Left renal pelvis (tissue), 4 donors: Measurements from ENCODE around the gene PRIMA1. TPM values are rescaled to one million over a fixed set of nuclear protein-coding genes. Genes with fewer than 3 reads are reported as not detected.

Source experiments
- DNase-seq, 4 donors: peaks; one replicate each; pipeline ENCODE4 v3.0.0-alpha.2; 2013; ENCODE audit warnings: low read depth in 4 of 4, low spot score in 3 of 4
- polyA plus RNA-seq, 4 donors: library from polyadenylated mRNA; unstranded; fragments of 120-200 nt; gene quantifications; one replicate each; pipeline ENCODE4 v1.2.1, GENCODE V29; 2013; ENCODE audit not compliant: insufficient read length in 4 of 4

The PRIMA1 gene
- polyA plus RNA-seq, 4 donors = 1.1 to 5.0 (median 1.9) TPM

DNA sequence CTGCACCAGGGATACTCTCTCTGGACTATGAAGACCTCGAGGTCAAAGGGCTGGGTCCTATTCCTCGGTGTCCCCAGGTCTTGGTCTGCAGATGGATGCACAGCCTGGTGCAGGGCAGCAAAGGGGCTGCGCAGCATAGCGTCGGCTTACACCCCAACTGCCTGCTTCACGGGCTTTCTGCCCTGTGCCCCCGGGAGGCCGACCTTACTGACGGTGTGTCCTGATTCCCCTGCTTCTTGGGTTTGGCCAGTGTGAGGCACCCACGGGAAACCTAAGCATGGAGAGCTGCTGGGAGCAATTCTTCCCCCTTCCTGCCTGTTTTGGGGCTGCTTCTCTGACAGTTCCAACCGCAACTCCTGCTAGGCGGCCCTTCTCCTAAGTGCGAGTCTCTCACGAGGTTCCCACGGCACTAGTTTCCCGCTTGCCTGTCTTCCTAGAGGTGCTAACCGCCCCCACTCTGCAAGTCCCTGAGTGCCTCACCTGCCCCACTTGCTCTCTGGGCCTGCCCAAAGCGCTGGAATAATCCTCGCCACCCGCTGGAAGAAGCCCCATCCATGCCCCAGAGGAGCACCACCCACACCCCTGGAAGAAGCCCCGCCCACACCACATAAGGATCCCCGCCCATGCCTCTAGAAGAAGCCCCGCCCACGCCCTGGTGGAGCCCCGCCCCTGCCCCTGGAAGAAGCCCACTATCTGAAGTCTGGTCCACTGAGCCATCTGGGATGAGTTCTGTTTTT lies 54.0 kb downstream of the PRIMA1 start:
- DNase-seq = no peak

GRCh38 chr14:93733631-93734030 lies 54.7 kb downstream of the PRIMA1 start:
- DNase-seq = no peak

DNA sequence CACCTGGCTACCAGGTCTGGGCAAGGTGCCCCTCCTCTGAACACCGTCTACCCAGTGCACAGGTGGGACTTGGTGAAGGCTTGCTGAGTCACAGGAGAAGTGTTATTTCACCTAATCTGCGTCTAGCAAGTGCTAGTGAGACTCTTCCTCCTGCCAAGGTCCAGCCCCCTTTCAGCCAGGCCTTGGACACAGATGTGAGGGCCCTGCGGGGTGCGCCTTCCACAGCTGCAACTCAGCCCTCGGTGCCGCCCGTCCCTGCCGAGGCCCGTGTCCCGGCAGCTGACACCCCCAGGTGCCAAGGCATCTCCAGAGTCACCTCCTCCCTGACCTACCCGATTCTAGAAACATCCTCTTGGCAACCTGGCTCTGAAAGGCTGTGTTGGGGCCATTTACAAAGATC lies 55.1 kb downstream of the PRIMA1 start:
- no peak for DNase-seq

DNA sequence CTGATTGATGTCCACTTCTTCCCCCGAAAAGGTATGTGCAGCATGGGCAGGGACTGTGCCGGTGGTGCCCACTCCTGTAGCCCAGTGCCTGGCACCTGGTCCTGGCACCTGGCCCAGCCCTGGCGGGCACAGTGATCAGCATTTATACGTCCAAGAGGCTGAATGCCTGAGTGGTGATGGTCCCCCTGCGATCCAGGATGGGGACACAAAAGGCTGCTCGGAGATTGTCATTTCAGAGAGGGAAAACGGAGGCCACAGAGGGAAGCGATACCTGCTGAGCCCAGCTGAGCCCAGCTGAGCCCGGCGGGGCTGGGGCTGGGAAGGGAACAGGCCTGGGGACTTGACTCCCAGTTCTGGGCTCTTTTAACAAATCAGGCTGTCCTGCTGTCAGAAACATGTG lies 55.8 kb downstream of the PRIMA1 start:
- no peak for DNase-seq

DNA sequence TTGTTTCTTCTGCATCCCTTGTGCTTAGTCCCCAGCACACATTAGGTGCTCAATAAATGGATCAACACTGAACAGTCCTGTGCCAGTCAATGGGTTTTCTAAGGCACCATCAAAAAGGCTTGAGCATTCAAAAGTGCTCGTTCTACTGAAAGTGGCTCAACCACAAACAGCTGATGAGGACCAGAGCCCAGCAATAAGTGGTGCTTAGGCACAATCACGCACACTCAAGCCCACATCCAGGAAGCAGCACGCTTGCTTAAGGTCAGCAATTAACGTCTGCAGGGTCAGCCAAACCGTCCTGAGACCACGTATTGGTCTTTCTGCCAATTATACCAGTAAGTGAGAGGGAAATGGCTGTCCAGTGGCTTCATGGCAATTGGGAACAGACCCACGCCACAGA lies 56.5 kb downstream of the PRIMA1 start:
- no peak for DNase-seq

DNA sequence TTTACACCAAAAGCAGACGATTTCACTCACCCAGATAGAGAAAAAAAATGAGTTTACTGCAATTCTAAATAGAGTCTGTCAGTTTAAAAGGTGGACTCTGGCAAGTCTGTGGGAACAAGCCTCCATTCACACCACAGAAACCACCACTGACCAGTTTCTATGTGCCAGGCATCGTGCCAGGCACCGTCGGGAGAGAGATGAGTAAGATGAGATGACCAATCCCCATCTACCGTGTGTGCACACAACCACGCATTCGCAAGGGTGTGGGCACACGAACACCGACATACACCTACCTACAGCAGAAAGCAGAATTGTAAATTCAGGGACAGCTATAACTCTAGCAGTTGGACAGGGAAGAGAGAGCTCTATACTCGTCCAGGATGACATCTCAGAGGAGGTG lies 58.3 kb downstream of the PRIMA1 start:
- DNase-seq = no peak

DNA sequence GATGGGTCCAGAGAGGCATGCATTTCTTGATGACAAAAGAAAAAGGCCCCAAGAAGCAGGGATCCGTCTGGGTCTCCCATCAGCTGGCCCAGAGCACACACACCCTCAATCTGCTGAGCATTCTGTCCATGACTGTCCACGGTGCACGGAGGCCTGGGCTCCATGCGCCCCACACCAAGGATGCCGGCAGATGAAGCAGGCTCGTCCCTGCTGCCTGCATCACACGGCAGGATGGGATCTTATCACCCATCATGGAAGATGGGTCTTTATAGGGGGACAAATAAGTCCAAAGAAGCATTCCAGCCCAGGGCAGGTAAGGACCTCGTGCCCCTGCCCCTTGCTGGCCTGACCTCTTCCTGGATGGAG lies 59.7 kb downstream of the PRIMA1 start:
- DNase-seq = no peak

DNA sequence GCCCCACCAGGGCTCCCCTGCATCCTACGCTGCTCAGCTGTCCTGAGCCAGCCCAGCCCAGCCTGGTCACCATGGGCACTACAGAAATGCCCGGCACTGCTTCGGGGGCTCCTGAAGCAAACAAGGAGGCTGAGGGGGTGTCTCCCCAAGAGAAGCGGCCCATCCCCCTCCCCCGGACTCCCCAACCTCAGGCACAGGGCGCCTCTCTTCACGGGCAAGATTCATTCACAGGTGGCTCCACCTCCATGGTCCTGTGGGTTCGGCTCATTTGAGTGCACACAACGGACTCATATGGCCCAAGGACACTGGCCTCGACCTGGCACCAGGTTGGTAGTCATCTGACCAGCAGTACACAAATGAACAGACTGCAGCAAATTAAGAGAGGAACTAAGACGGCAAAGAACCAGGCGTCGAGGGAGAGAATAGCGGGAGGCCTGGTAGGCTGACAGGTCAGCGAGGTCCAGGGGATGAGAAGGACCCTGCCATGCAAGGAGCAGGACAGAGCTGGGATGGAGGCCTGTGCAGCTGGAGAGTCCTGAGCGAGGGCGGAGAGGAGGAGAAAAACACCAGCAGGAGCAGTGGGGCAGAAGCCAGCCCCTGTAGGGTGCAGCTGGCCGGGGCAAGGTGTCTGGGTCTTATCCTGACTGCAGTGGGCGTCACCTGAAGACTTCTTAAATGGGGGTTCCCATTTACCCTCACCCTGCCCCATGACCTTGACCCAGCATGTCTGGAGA lies 60.2 kb downstream of the PRIMA1 start:
- no peak for DNase-seq

GRCh38 chr14:93727039-93727740 lies 61.1 kb downstream of the PRIMA1 start:
- DNase-seq = no peak

GRCh38 chr14:93725993-93726392 lies 62.3 kb downstream of the PRIMA1 start:
- no peak for DNase-seq

GRCh38 chr14:93725002-93725582 lies 63.2 kb downstream of the PRIMA1 start:
- no peak for DNase-seq

DNA sequence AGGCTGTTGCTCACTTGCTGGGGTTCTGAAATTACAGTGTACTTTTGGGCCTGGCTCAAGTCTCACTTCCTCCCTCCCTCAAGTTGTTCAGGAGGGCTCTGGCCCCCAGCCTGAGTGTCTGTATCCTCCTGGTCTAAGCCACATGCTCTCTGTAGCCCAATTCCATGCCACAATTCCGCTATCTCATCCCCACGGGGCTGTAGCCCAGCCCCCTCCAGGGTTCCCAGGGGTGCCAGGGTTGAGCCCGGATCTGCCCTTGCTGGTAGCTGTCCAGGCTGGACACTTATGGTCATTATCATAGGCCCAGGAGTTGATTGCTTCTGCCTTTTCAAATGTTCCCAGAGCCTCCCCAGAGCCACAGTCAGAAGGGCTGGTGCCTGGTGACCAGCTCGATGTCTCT lies 65.3 kb downstream of the PRIMA1 start:
- no peak for DNase-seq

DNA sequence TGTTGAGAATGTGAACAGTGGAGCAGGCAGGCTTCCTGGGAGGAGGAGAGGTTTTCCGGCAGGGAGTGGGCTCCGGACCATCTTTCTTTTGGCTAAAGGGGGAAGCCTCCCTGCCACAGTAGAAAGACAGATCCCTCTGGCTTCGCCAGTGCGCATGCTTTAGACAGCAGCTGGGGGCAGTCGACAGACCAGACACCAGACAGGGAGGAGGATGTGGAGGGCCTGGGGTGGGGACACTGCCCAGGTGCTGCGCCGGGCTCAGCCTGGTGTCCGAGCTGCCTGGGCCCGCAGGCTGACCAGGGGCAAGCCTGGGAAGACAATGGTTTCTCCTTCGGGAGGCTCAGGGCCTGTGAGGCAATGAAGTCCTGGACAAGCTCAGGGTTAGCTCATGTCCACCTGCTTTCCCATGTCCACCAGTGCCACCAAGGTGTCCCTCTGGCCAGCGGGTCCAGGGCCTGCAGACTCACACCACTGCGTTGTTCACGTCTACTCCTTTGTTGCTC lies 67.3 kb downstream of the PRIMA1 start:
- DNase-seq = no peak

GRCh38 chr14:93720076-93720815 lies 68.0 kb downstream of the PRIMA1 start:
- no peak for DNase-seq

DNA sequence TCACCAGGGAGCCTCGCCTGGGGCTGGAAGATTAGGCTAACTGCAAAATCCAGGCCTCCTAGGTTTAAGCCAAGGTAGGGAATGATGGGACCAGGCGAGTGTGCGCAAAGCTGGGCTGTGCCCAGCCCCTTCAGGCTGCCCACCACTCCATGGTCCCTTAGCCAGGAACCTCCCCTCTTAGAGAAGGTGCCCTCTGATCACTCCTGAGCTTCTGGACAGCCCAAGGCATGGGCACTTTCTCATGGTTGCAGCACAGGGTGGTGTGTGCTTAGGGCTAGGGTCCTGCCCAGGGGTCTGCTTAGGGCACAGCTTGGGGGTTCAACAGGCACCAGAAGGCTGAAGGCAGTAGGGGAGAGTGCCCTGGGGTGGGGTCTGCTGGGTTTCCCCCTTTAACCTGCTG lies 69.0 kb downstream of the PRIMA1 start:
- DNase-seq = no peak

DNA sequence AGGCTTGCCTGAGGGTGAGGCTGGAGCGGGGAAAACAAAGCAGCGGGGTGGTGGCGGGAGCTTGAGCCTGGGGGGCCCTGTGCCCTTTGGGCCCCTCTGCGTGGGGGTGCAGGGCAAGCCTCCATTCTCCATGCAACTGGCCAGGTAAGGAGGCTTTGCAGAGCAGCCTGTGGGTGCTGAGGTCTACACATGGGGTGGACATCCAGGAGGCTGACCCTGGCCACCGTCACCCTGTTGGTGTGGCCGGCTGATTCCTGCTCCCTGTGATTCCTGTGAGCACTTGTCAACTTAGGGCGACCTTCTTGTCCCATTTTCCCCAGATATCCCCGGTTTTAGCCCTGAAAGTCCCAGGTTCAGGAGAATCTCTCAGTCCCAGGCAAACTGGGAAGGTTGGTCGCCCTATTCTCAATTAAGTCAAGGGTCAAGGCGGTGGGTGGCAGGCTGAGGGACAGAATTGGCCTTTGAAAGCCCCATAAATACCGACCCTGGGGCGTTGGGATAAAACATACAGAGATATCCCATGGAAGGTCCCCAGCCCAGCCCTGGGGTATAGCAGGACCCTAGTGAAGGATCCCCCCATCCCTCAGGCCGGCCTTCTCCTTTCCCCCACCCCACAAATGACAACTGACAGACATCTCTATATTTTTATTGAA lies 70.5 kb downstream of the PRIMA1 start:
- DNase-seq = no peak

- no peak for DNase-seq
Observed at GRCh38 chr14:93716746-93717667, 71.3 kb downstream of the PRIMA1 start.

DNA sequence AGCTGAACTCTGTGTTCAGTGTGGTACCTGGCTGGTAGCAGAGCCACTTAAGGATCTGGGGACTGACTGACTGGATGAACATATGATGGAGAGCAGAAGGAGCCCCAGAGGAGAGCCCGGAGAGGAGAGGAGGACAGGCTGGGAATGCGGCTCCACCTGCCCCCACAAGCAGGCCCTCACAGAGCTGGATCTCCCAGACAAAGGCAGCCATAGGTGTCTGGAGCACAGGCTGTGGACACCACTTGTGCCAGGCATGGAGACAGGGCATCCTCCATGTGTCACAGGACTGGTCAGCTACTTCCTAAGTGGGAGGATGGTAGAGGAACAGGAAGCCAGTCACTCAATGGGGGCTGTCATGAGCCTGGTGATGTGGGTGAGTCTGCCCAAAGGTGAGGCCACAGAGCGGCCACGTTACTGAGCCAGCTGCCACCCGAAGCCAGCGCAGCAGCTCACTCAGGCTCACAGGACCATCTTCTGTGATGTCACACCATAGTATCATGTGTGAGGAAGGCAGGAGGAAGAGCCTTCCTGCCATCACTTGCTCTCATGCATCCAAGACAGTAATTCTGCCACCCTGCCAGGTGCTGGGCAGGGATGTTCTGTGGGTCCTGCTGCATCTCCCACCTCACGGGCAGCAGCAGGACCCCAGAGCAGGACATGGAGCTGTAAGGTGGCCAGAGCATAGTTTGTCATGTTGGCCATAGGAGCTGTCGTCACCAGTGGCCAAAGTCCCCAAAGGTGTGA lies 72.1 kb downstream of the PRIMA1 start:
- DNase-seq = no peak
